ENCODE data around the gene APOL2. TPM values are rescaled to one million over a fixed set of nuclear protein-coding genes. Genes with fewer than 3 reads are reported as not detected.

The APOL2 gene
- total RNA-seq, 1 experiment from 2014 or later: 9.9 TPM

DNA sequence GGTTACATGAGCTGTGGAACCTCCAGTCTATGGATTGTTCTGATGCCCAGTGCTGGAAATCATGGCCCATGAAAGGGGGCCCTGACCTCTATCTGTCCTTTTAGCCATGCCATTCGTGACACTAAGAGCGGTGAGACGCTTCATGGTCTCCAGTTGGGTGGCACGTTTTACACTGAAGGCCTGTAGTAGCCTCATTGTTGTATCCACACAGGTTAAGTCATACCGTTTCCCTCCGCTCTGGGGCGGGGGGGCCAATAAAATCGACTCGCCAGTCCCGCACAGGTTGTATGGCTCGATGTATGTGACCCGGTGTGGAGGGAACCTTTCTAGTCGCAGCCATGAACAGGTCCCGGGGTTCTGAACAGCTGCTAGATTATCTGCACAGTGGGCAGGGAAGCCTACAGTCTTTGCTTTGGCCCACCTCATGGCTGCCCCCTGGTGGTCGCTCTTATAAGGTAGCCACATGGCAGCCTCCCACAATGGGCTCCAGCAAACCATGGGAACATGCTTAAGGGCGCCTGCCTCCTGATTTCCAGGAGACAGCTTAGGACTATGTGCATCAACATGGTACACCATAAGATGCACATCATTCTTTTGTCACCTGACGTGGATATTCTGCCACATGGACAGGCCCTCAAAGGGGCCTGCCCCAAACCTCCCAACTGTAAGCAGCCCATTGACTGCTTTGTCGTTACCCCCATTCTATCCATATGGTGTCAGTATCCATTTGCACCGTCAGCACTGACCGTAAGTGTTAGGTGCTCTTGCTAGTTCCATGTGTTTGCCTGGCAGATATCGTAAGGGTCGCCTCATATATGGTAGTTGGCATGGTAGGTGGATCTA is 59.1 kb downstream of the APOL2 start (continued):
- TF ChIP-seq EZH2 (IDR thresholded peaks at IDR 0.05) (no peak), CEBPB (IDR thresholded peaks at IDR 0.05; ENCODE audit: low read depth) (no peak)

DNA sequence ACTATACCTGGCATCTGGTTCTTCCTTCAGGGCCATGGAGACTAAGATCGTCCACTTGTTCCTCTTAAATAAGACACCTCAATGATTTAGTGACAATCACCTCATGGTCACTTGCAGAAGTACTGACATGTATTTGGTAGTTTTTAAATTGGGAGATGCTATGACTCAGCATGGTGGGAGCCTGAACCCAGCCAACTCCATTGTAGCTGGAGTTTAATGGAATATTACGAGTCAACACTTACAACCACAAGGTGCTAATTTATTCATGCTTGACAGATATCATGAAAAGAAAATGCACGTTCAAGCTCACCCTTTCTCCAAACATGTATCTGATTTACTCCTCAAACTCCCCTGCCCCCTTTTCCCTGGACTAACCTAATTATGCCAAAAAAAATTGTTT is 62.2 kb downstream of the APOL2 start:
- no peak for DNase-seq (ENCODE audit: low read depth, low spot score)
- RAD21 ChIA-PET (ENCODE audit: low non-redundant PET in 1 of 2, low total read pairs in 2 of 2, uncharacterized antibody in 2 of 2, unreplicated experiment in 2 of 2): no interaction called here
- Histone ChIP-seq H3K4me1 (ENCODE audit: control insufficient read depth in 1 of 2, insufficient read depth in 2 of 2, low read length in 2 of 2) (no peaks in the 10 kb centered on the region), H2AFZ (ENCODE audit: low read depth, low read length, poor library complexity, severe bottlenecking) (no peak overlapping the region), H3K4me2 (ENCODE audit: low read length) (no peak overlapping the region), H3K9me2 (ENCODE audit: insufficient read depth) (0 out of 2 replicates have a peak, but pooled peaks cover 3% of the 10 kb centered on the region), H3K9ac (ENCODE audit: low read length) (no peak overlapping the region), H3K27ac (ENCODE audit: low read depth, low read length) (no peak overlapping the region), H3K36me3 (ENCODE audit: control insufficient read depth in 1 of 2, insufficient read depth in 2 of 2, low read length in 2 of 2) (no peaks in the 10 kb centered on the region), H4K20me1 (ENCODE audit: insufficient read depth) (no peaks in the 10 kb centered on the region), H3K9me3 (ENCODE audit: control insufficient read depth in 1 of 2, insufficient read depth in 1 of 2, low read depth in 1 of 2, low read length in 2 of 2) (no peaks in the 10 kb centered on the region), H3K4me3 (replicated peaks in 1 of 2; ENCODE audit: low read depth in 1 of 2, low read length in 2 of 2) (no peak overlapping the region), H3K79me2 (ENCODE audit: insufficient read depth, low read length) (no peaks in the 10 kb centered on the region), H3K27me3 (ENCODE audit: insufficient read depth, low read length) (no peaks in the 10 kb centered on the region; the same call in 1 of the 2 replicates)
- POLR2A ChIA-PET: no interaction called here
- no peak for ATAC-seq
- TF ChIP-seq SIN3A (IDR thresholded peaks at IDR 0.05; ENCODE audit: low read depth) (no peak), SP1 (IDR thresholded peaks at IDR 0.05; ENCODE audit: low read depth) (no peak), ZFX (IDR thresholded peaks at IDR 0.05) (no peak), ZNF274 (IDR thresholded peaks at IDR 0.05; ENCODE audit: low read depth, low read length) (no peak), FOSL1 (IDR thresholded peaks at IDR 0.05; ENCODE audit: low read depth) (no peak)
- TF ChIP-seq, protein P1, sequence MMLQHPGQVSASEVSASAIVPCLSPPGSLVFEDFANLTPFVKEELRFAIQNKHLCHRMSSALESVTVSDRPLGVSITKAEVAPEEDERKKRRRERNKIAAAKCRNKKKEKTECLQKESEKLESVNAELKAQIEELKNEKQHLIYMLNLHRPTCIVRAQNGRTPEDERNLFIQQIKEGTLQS (IDR thresholded peaks at IDR 0.05): no peak
- CTCF ChIA-PET: interaction anchor here (1.2 to 1.7 kb wide), 2 partner anchors 18 to 32 kb away, joined by 4 to 8 read pairs; no protein-coding TSS in a partner anchor
- intact Hi-C loops (cut with micrococcal nuclease): no loop called here
- BruUV-seq (replicated peaks): no TSS peak

Small RNA genes within 50 kb of the gene (microRNA-seq; reads per million reads assigned to microRNA genes)
- gene MIR6819 (ENCODE audit: borderline number of aligned reads): not detected

Other genes with a start within 250 kb of the APOL2 start
- gene RBFOX2, start 210.7 kb downstream of the APOL2 start, total RNA-seq (2021; ENCODE audit: unreplicated experiment): 83.9 TPM
- 0.49 TPM for gene APOL3, start 78.8 kb downstream of the APOL2 start, total RNA-seq (2021; ENCODE audit: unreplicated experiment)
- not detected for gene APOL4, start 37.7 kb downstream of the APOL2 start, total RNA-seq (2021; ENCODE audit: unreplicated experiment)
- 0.30 TPM for gene APOL1, start 13.6 kb upstream of the APOL2 start, total RNA-seq (2021; ENCODE audit: unreplicated experiment)
- gene MYH9, start 148.4 kb upstream of the APOL2 start, total RNA-seq (2021; ENCODE audit: unreplicated experiment): 258 TPM
- gene TXN2, start 242.1 kb upstream of the APOL2 start, total RNA-seq (2021; ENCODE audit: unreplicated experiment): 87.0 TPM

Data from HCT116 (cell line).